ENCODE data around the gene INPP4B. TPM values are rescaled to one million over a fixed set of nuclear protein-coding genes. Genes with fewer than 3 reads are reported as not detected.
A peak's percentile ranks its signal among the peaks of the same experiment; 100 is the strongest.

Gene INPP4B
- total and polyA plus RNA-seq, 7 donors: 1.5 to 16.8 (median 9.5) TPM

DNA sequence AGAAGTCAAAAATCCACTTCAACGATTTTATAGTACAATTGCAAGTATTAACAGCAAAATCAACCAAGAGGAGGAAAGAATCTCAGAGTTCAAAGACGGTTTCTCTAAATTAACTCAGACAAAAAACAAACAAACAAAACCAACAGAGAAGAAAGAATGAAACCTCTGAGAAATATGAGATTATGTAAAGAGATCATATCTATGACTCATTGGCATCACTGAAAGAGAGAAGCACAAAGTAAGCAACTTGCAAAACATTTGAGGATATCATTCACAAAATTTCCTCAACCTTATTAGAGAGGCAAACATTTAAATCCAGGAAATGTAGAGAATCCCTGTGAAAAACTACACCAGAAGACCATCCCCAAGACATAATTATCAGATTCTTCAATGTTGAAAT, 370.4 kb downstream of the INPP4B start:
- TF ChIP-seq, protein P1, sequence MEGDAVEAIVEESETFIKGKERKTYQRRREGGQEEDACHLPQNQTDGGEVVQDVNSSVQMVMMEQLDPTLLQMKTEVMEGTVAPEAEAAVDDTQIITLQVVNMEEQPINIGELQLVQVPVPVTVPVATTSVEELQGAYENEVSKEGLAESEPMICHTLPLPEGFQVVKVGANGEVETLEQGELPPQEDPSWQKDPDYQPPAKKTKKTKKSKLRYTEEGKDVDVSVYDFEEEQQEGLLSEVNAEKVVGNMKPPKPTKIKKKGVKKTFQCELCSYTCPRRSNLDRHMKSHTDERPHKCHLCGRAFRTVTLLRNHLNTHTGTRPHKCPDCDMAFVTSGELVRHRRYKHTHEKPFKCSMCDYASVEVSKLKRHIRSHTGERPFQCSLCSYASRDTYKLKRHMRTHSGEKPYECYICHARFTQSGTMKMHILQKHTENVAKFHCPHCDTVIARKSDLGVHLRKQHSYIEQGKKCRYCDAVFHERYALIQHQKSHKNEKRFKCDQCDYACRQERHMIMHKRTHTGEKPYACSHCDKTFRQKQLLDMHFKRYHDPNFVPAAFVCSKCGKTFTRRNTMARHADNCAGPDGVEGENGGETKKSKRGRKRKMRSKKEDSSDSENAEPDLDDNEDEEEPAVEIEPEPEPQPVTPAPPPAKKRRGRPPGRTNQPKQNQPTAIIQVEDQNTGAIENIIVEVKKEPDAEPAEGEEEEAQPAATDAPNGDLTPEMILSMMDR (IDR thresholded peaks at IDR 0.05): no peak
- no peak for DNase-seq
- Histone ChIP-seq H3K27me3 (ENCODE audit: insufficient read depth in 3 of 3, low read length in 2 of 3) (no peaks in the 10 kb centered on the region), H3K9me3 (no peaks in the 10 kb centered on the region), H3K27ac (no peak overlapping the region), H3K4me3 (no peak overlapping the region), H3K36me3 (ENCODE audit: insufficient read depth in 1 of 2, low read depth in 1 of 2) (no peaks in the 10 kb centered on the region), H3K4me1 (no peaks in the 10 kb centered on the region)
- intact Hi-C loops (cut with DNase I): loop anchor here in 1 of 2 donors (10.0 kb wide), 1 partner anchor 1829 kb away; no protein-coding TSS in a partner anchor
- ATAC-seq: no peak
- WGBS, 3 donors: 90 to 93% (median 93%) methylated on average over 2 of the region's 2 CpGs

DNA sequence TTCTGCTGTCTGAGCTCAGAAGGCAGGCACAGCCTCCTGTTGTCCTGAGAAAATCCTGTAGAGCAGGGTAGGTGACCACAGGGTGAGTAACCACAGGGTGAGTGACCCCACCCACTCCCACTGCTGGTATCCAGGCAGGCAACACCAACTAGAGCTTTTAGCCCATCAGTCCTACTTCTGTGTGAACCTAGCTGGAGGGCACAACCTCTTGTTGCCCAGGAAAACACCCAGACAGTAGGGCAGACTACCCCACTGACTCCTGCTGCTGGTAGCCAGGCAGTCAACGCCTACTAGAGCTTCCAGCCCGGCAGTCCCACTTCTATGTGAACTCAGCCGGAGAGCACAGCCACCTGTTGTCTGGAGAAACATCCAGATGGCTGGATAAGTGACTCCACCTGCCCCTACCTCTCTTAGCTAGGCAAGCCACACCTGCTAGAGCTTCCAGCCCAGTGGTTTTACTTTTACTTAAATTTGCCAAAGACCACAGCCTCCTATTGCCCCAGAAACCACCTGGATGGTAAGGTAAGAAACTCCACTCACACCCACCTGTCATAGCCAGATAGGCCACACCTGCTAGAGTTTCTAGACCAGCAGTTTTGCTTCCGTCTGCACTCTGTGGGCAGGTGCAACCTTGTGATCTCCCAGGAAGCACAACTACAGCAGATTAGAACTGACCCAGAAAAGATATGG, 371.6 kb downstream of the INPP4B start:
- no peaks in the 10 kb centered on the region for H3K36me3 ChIP-seq (ENCODE audit: insufficient read depth in 1 of 2, low read depth in 1 of 2)
- no peaks in the 10 kb centered on the region for H3K4me1 ChIP-seq
- ATAC-seq: no peak
- TF ChIP-seq, protein P1 (IDR thresholded peaks at IDR 0.05): no peak
- DNase-seq: no peak
- no peaks in the 10 kb centered on the region for H3K9me3 ChIP-seq
- no peak overlapping the region for H3K4me3 ChIP-seq
- intact Hi-C loops (cut with DNase I): loop anchor here in 1 of 2 donors (10.0 kb wide), 1 partner anchor 1830 kb away; no protein-coding TSS in a partner anchor
- 79 to 84% (median 81%) methylated on average over 4 of the region's 4 CpGs for WGBS, 3 donors
- H3K27ac ChIP-seq: no peak overlapping the region
- H3K27me3 ChIP-seq (ENCODE audit: insufficient read depth in 3 of 3, low read length in 2 of 3): no peaks in the 10 kb centered on the region

DNA sequence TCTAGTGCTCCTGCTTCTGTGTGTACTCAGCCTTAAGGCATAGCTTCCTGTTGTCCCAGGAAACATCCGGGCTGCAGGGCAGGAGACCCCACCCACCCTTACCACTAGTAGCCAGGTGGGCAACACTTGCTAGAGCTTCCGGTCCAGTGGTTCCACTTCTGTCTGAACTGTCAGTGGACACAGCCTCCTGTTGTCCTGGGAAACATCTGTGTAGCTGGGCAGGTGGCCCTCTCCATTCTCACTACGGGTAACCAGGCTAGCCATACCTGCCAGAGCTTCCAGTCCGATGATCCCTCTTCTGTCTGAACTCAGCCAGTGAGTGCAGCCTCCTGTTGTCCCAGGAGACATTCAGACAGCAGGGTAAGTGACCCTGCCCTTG, 372.2 kb downstream of the INPP4B start:
- Histone ChIP-seq H3K27ac (no peak overlapping the region), H3K36me3 (ENCODE audit: insufficient read depth in 1 of 2, low read depth in 1 of 2) (no peaks in the 10 kb centered on the region), H3K9me3 (no peaks in the 10 kb centered on the region), H3K4me3 (no peak overlapping the region), H3K27me3 (ENCODE audit: insufficient read depth in 3 of 3, low read length in 2 of 3) (no peaks in the 10 kb centered on the region), H3K4me1 (no peaks in the 10 kb centered on the region)
- ATAC-seq (no peak), DNase-seq (no peak)
- TF ChIP-seq, protein P1 (IDR thresholded peaks at IDR 0.05): no peak
- 76 to 83% (median 81%) methylated on average over 4 of the region's 4 CpGs for WGBS, 3 donors
- intact Hi-C loops (cut with DNase I): loop anchor here in 1 of 2 donors (10.0 kb wide), 1 partner anchor 1831 kb away; no protein-coding TSS in a partner anchor

DNA sequence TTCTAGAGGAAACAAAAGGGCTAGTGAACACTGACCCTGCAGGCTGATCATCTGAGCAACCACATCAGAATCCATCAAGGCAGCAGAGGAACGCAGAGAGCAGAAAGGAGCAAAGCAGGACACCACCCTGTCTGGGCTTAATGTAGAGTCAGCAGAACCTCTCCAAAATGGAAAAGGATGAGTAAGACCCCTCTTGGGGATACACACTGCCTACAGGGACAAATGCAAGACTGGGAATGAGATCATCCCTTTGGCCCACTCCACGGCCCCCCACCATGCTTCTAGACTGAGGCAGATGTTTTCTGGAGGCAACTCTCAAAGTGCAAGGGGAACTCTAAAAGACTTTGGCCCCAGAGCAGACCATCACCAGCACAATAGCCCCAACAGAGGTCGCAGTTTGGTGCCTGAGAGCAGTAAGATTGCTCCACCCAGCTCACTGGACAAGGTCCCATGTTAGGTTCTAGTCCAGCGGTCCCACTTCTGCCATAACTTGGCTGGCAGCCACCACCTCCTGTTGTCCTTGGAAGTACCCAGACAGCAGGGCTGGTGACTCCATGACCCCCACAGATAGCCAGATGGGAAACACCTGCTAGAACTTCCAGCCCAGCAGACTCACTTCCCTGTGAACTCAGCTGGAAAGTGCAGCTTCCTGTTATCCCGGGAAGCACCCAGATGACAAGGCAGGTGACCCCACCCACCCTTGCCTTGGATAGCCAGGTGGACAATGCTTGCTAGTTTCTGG, 372.7 kb downstream of the INPP4B start:
- TF ChIP-seq, protein P1 (IDR thresholded peaks at IDR 0.05): no peak
- intact Hi-C loops (cut with DNase I): loop anchor here in 1 of 2 donors (10.0 kb wide), 1 partner anchor 1831 kb away; no protein-coding TSS in a partner anchor
- no peaks in the 10 kb centered on the region for H3K9me3 ChIP-seq
- DNase-seq (peak; percentile 15 to 51), ATAC-seq (no peak)
- no peaks in the 10 kb centered on the region for H3K4me1 ChIP-seq
- no peak overlapping the region for H3K27ac ChIP-seq
- 65 to 73% (median 68%) methylated on average over 5 of the region's 5 CpGs for WGBS, 3 donors
- no peaks in the 10 kb centered on the region for H3K36me3 ChIP-seq (ENCODE audit: insufficient read depth in 1 of 2, low read depth in 1 of 2)
- H3K27me3 ChIP-seq (ENCODE audit: insufficient read depth in 3 of 3, low read length in 2 of 3): no peaks in the 10 kb centered on the region
- H3K4me3 ChIP-seq: no peak overlapping the region

Data from psoas muscle (tissue), 8 donors.